Measurements from ENCODE around the gene NDE1. TPM values are rescaled to one million over a fixed set of nuclear protein-coding genes. Genes with fewer than 3 reads are reported as not detected.
A peak's percentile ranks its signal among the peaks of the same experiment; 100 is the strongest.
"Not testable (repeated sequence)": the region's sequence is repeated elsewhere in the genome, so short reads cannot be mapped to it uniquely, and the experiment has no call there.

NDE1 gene
- total RNA-seq, 4 donors from 2014 or later, result 22.4 to 40.6 (median 31.4) TPM

- H3K4me1 ChIP-seq, result peaks cover 3 to 17% (median 6%) of the 10 kb centered on the region in 3 donors
Observed at GRCh38 chr16:15658556-15658955, 8.5 kb downstream of the NDE1 start.

DNA sequence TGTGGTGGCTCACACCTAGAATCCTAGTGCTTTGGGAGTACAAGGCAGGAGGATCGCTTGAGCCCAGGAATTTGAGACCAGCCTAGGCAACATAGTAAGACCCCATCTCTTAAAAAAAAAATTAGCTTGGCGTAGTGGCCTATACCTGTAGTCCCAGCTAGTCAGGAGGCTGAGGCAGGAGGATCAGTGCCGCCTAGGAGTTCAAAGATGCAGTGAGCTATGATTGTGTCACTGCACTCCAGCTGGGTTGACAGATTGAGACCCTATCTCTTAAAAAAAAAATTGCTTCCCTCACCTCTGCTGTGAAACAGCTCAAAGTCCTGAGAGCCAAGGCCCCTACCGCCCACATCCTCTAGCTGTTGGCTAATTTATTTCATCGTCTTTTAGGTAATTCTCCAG lies 10.2 kb downstream of the NDE1 start:
- intact Hi-C loops (cut with DNase I), result no loop called here
- no peak for TF ChIP-seq POLR2A (IDR thresholded peaks at IDR 0.05)
- TF ChIP-seq, protein P1, sequence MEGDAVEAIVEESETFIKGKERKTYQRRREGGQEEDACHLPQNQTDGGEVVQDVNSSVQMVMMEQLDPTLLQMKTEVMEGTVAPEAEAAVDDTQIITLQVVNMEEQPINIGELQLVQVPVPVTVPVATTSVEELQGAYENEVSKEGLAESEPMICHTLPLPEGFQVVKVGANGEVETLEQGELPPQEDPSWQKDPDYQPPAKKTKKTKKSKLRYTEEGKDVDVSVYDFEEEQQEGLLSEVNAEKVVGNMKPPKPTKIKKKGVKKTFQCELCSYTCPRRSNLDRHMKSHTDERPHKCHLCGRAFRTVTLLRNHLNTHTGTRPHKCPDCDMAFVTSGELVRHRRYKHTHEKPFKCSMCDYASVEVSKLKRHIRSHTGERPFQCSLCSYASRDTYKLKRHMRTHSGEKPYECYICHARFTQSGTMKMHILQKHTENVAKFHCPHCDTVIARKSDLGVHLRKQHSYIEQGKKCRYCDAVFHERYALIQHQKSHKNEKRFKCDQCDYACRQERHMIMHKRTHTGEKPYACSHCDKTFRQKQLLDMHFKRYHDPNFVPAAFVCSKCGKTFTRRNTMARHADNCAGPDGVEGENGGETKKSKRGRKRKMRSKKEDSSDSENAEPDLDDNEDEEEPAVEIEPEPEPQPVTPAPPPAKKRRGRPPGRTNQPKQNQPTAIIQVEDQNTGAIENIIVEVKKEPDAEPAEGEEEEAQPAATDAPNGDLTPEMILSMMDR (IDR thresholded peaks at IDR 0.05), result no peak
- Histone ChIP-seq H3K27ac (no peak overlapping the region), H3K4me3 (no peak overlapping the region), H3K4me1 (peaks cover 0 to 4% (median 0%) of the 10 kb centered on the region in 3 donors), H3K36me3 (peaks cover 0 to 59% (median 6%) of the 10 kb centered on the region in 3 donors), H3K9me3 (no peaks in the 10 kb centered on the region), H3K27me3 (no peaks in the 10 kb centered on the region)
- DNase-seq, result no peak
- 90 to 93% methylated on average over 4 to 5 of the region's 5 CpGs for WGBS, 2 donors

More at GRCh38 chr16:15658556-15658955, 8.5 kb downstream of the NDE1 start:
- H3K36me3 ChIP-seq, result peaks cover 0 to 42% (median 0%) of the 10 kb centered on the region in 3 donors
- intact Hi-C loops (cut with DNase I), result no loop called here
- WGBS, 2 donors, result 78 to 84% methylated on average over 5 of the region's 5 CpGs
- no peaks in the 10 kb centered on the region for H3K27me3 ChIP-seq
- DNase-seq, result no peak
- no peak for TF ChIP-seq POLR2A (IDR thresholded peaks at IDR 0.05)
- TF ChIP-seq, protein P1 (IDR thresholded peaks at IDR 0.05), result no peak
- no peaks in the 10 kb centered on the region for H3K9me3 ChIP-seq
- no peak overlapping the region for H3K4me3 ChIP-seq
- H3K27ac ChIP-seq, result no peak overlapping the region

DNA sequence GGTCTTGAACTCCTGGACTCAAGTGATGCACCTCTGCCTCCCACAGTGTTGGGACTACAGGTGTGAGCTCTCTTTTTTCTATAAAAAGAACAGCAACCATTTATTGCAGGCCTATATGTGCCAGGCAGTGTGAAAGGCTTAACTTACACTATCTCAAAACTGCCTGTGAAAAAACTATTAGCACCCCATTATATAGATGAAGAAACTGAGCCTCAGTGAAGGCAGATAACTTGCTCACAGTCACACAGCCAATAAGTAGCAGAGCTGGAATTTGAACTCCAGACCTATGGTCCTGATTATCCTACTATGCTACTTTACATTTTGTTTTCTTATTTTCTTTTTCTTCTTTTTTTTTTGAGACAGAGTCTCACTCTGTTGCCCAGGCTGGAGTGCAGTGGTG lies 15.1 kb downstream of the NDE1 start:
- Histone ChIP-seq H3K9me3 (no peaks in the 10 kb centered on the region), H3K4me3 (no peak overlapping the region), H3K27ac (no peak overlapping the region), H3K27me3 (no peaks in the 10 kb centered on the region), H3K4me1 (no peaks in the 10 kb centered on the region), H3K36me3 (peaks cover 7 to 95% (median 27%) of the 10 kb centered on the region in 3 donors)
- intact Hi-C loops (cut with DNase I), result no loop called here
- no peak for DNase-seq
- TF ChIP-seq, protein P1 (IDR thresholded peaks at IDR 0.05), result no peak
- TF ChIP-seq POLR2A (IDR thresholded peaks at IDR 0.05), result no peak

DNA sequence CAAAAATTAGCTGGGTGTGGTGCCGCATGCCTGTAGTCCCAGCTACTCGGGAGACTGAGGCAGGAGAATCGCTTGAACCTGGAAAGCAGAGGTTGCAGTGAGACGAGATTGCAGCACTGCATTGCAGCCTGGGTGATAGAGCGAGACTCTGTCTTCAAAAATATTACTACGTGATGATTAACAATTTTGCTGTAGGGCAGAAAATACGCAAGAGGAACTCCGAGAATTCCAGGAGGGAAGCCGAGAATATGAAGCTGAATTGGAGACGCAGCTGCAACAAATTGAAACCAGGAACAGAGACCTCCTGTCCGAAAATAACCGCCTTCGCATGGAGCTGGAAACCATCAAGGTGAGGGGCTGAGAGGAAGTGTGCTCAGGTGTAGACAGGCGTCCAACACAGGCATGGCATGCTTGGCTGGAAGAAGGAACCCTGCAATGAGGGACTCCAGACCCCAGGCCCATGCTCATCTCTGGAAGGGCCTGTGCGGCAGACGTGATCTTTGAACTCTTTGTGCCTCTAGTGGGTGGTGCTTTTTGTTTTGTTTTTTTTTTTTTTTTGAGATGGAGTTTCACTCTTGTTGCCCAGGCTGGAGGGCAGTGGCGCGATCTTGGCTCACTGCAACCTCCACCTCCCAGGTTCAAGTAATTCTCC lies 17.2 kb downstream of the NDE1 start:
- intact Hi-C loops (cut with DNase I), result no loop called here
- TF ChIP-seq, protein P1 (IDR thresholded peaks at IDR 0.05), result no peak
- TF ChIP-seq POLR2A (IDR thresholded peaks at IDR 0.05), result no peak
- 87 to 91% methylated on average over 17 to 18 of the region's 18 CpGs for WGBS, 2 donors
- Histone ChIP-seq H3K27ac (no peak overlapping the region), H3K27me3 (no peaks in the 10 kb centered on the region), H3K4me1 (peaks cover 4 to 11% (median 5%) of the 10 kb centered on the region in 3 donors), H3K9me3 (no peaks in the 10 kb centered on the region), H3K36me3 (peaks cover 7 to 96% (median 31%) of the 10 kb centered on the region in 3 donors), H3K4me3 (no peak overlapping the region)
- DNase-seq, result no peak

GRCh38 chr16:15671530-15672117 lies 21.6 kb downstream of the NDE1 start:
- Histone ChIP-seq H3K27me3 (no peaks in the 10 kb centered on the region), H3K27ac (peak overlapping the region; percentile 86 to 96 (median 92)), H3K4me1 (peaks cover 19 to 55% (median 24%) of the 10 kb centered on the region in 3 donors), H3K4me3 (no peak overlapping the region), H3K36me3 (peaks cover 7 to 57% (median 16%) of the 10 kb centered on the region in 3 donors), H3K9me3 (no peaks in the 10 kb centered on the region)
- intact Hi-C loops (cut with DNase I), result loop anchor here (10.0 kb wide), 1 partner anchor 57 kb away; no protein-coding TSS in a partner anchor
- 87 to 92% methylated on average over 4 to 8 of the region's 8 CpGs for WGBS, 2 donors
- no peak for DNase-seq
- TF ChIP-seq, protein P1 (IDR thresholded peaks at IDR 0.05), result no peak
- no peak for TF ChIP-seq POLR2A (IDR thresholded peaks at IDR 0.05)

- intact Hi-C loops (cut with DNase I), result loop anchor here (10.0 kb wide), 1 partner anchor 57 kb away; no protein-coding TSS in a partner anchor
- Histone ChIP-seq H3K36me3 (peaks cover 3 to 57% (median 15%) of the 10 kb centered on the region in 3 donors), H3K27ac (peak overlapping the region; percentile 86 to 96 (median 92)), H3K4me1 (peaks cover 19 to 58% (median 24%) of the 10 kb centered on the region in 3 donors)
- H3K9me3 ChIP-seq, H3K4me3 ChIP-seq, DNase-seq, H3K27me3 ChIP-seq: not testable (repeated sequence)
- 73 to 78% methylated on average over 6 to 10 of the region's 10 CpGs for WGBS, 2 donors
Observed at GRCh38 chr16:15672127-15672513, 22.1 kb downstream of the NDE1 start.
